GM23248 (cell line): Measurements from ENCODE around the gene EIF4G3.

Experiments used
- EZH2 ChIP-seq: fragments of 200-600 bp; sonication (generic); IDR thresholded peaks from 2 replicates; pipeline ENCODE4 v1.6.1; 2018; ENCODE audit warnings: antibody characterized with exemption, mild to moderate bottlenecking; ENCODE audit not compliant: insufficient read depth, poor library complexity, severe bottlenecking
- EZH2phosphoT487 ChIP-seq: fragments of 200-600 bp; sonication (generic); IDR thresholded peaks from 2 replicates; pipeline ENCODE4 v1.6.1; 2018; ENCODE audit warnings: antibody characterized with exemption, moderate library complexity, mild to moderate bottlenecking, low read depth; ENCODE audit not compliant: insufficient read depth

GRCh38 chr1:20867847-20868246, 308.9 kb downstream of the EIF4G3 start:
- TF ChIP-seq EZH2, result no peak
- TF ChIP-seq EZH2phosphoT487, result no peak
